ENCODE measurements around the gene VARS1.
"Not testable (repeated sequence)": the region's sequence is repeated elsewhere in the genome, so short reads cannot be mapped to it uniquely, and the experiment has no call there.

VARS1 gene

GRCh38 chr6:31815025-31815838, 19.7 kb upstream of the VARS1 start, which contains the start of the genes HSPA1A and HSPA1L:
Gene HSPA1A, plus strand, starts transcription at chr6:31815543. Its CDS starts 214 bp downstream, at chr6:31815757.
Gene HSPA1L, minus strand, starts transcription at chr6:31815283. Its CDS starts 3,311 bp downstream, at chr6:31811972.
- no peak for TF ChIP-seq CTCF (IDR thresholded peaks at IDR 0.05; ENCODE audit: low read depth, low read length)
- DNase-seq (ENCODE audit: extremely low read depth, low read depth) = peak; percentile 91

- TF ChIP-seq CTCF (IDR thresholded peaks at IDR 0.05; ENCODE audit: low read depth, low read length) = no peak
- DNase-seq (ENCODE audit: extremely low read depth, low read depth) = peak; percentile 97
Measured at GRCh38 chr6:31814677-31815024, 19.1 kb upstream of the VARS1 start.

- TF ChIP-seq CTCF (IDR thresholded peaks at IDR 0.05; ENCODE audit: low read depth, low read length) = no peak
- DNase-seq (ENCODE audit: extremely low read depth, low read depth) = no peak
Measured at GRCh38 chr6:31813465-31813849, 17.9 kb upstream of the VARS1 start.

GRCh38 chr6:31811645-31812044, 16.1 kb upstream of the VARS1 start:
- TF ChIP-seq CTCF (IDR thresholded peaks at IDR 0.05; ENCODE audit: low read depth, low read length) = no peak
- no peak for DNase-seq (ENCODE audit: extremely low read depth, low read depth)

GRCh38 chr6:31808599-31808998, 13.0 kb upstream of the VARS1 start:
- DNase-seq (ENCODE audit: extremely low read depth, low read depth) = not testable (repeated sequence)

- DNase-seq (ENCODE audit: extremely low read depth, low read depth) = peak; percentile 95
- TF ChIP-seq CTCF (IDR thresholded peaks at IDR 0.05; ENCODE audit: low read depth, low read length) = peak; percentile 8
Measured at GRCh38 chr6:31806470-31807272, 11.1 kb upstream of the VARS1 start, which contains the start of gene LSM2. Gene LSM2, minus strand, starts transcription at chr6:31806966. Its CDS starts 209 bp downstream, at chr6:31806757.

- DNase-seq (ENCODE audit: extremely low read depth, low read depth) = no peak
- no peak for TF ChIP-seq CTCF (IDR thresholded peaks at IDR 0.05; ENCODE audit: low read depth, low read length)
Measured at GRCh38 chr6:31805939-31806469, 10.5 kb upstream of the VARS1 start.

- DNase-seq (ENCODE audit: extremely low read depth, low read depth) = not testable (repeated sequence)
Measured at GRCh38 chr6:31801031-31801927, 5.7 kb upstream of the VARS1 start.

All from AG09319 (cell line).